HG03354 (cell line): ENCODE measurements around the gene ARHGEF12.
A peak's percentile ranks its signal among the peaks of the same experiment; 100 is the strongest.

Source experiments
- ATAC-seq: cut with Tn5 transposase; IDR thresholded peaks from one replicate; pipeline ENCODE4 v1.9.1; 2021; ENCODE audit warnings: mild to moderate bottlenecking; ENCODE audit not compliant: unreplicated experiment, poor library complexity, severe bottlenecking

The ARHGEF12 gene

GRCh38 chr11:120337355-120338106, 1.3 kb downstream of the ARHGEF12 start:
- no peak for ATAC-seq

- ATAC-seq: no peak
Observed at GRCh38 chr11:120338107-120338933, 2.1 kb downstream of the ARHGEF12 start.

GRCh38 chr11:120339394-120339890, 3.2 kb downstream of the ARHGEF12 start:
- no peak for ATAC-seq

- ATAC-seq: no peak
Observed at GRCh38 chr11:120340529-120340928, 4.3 kb downstream of the ARHGEF12 start.

- no peak for ATAC-seq
Observed at GRCh38 chr11:120342226-120342625, 6.0 kb downstream of the ARHGEF12 start.

- ATAC-seq: no peak
Observed at GRCh38 chr11:120342678-120343077, 6.5 kb downstream of the ARHGEF12 start.

- peak; percentile 61 for ATAC-seq
Observed at GRCh38 chr11:120343429-120343828, 7.2 kb downstream of the ARHGEF12 start.

GRCh38 chr11:120344302-120345004, 8.2 kb downstream of the ARHGEF12 start:
- peak; percentile 93 for ATAC-seq

- no peak for ATAC-seq
Observed at GRCh38 chr11:120346233-120346632, 10.0 kb downstream of the ARHGEF12 start.

GRCh38 chr11:120350637-120351036, 14.4 kb downstream of the ARHGEF12 start:
- no peak for ATAC-seq

GRCh38 chr11:120352405-120352804, 16.2 kb downstream of the ARHGEF12 start:
- ATAC-seq: no peak

GRCh38 chr11:120354068-120354467, 17.9 kb downstream of the ARHGEF12 start:
- no peak for ATAC-seq

- no peak for ATAC-seq
Observed at GRCh38 chr11:120354779-120355178, 18.6 kb downstream of the ARHGEF12 start.

GRCh38 chr11:120357620-120358019, 21.4 kb downstream of the ARHGEF12 start:
- ATAC-seq: no peak

GRCh38 chr11:120358729-120359128, 22.5 kb downstream of the ARHGEF12 start:
- ATAC-seq: no peak

- ATAC-seq: no peak
Observed at GRCh38 chr11:120363436-120363835, 27.2 kb downstream of the ARHGEF12 start.

- ATAC-seq: no peak
Observed at GRCh38 chr11:120365512-120365911, 29.3 kb downstream of the ARHGEF12 start.

- ATAC-seq: no peak
Observed at GRCh38 chr11:120372296-120372695, 36.1 kb downstream of the ARHGEF12 start.

GRCh38 chr11:120375076-120375475, 38.9 kb downstream of the ARHGEF12 start:
- ATAC-seq: no peak

- no peak for ATAC-seq
Observed at GRCh38 chr11:120376547-120377182, 40.5 kb downstream of the ARHGEF12 start.
